Measurements from ENCODE around the gene FXYD6. TPM values are rescaled to one million over a fixed set of nuclear protein-coding genes. Genes with fewer than 3 reads are reported as not detected.

Gene FXYD6
- total and polyA plus RNA-seq, 9 of the 15 experiments (the other 6 are each of a cell fraction or from before 2014, with no cell fraction given), result 0.07 to 0.35 TPM; not detected in 7

GRCh38 chr11:117808784-117809183 lies 67.7 kb downstream of the FXYD6 start (continued):
- TF ChIP-seq ZNF444 (CRISPR knock-in tag; IDR thresholded peaks at IDR 0.05), result no peak
- no peak for TF ChIP-seq PHF8 (IDR thresholded peaks at IDR 0.05; ENCODE audit: borderline replicate concordance, low read length)
- no peak for TF ChIP-seq MYC (IDR thresholded peaks at IDR 0.05; ENCODE audit: low read depth, low read length)
- TF ChIP-seq MYC (CRISPR knock-in tag; IDR thresholded peaks at IDR 0.05; ENCODE audit: borderline replicate concordance, low read depth), result no peak
- TF ChIP-seq, protein P1, sequence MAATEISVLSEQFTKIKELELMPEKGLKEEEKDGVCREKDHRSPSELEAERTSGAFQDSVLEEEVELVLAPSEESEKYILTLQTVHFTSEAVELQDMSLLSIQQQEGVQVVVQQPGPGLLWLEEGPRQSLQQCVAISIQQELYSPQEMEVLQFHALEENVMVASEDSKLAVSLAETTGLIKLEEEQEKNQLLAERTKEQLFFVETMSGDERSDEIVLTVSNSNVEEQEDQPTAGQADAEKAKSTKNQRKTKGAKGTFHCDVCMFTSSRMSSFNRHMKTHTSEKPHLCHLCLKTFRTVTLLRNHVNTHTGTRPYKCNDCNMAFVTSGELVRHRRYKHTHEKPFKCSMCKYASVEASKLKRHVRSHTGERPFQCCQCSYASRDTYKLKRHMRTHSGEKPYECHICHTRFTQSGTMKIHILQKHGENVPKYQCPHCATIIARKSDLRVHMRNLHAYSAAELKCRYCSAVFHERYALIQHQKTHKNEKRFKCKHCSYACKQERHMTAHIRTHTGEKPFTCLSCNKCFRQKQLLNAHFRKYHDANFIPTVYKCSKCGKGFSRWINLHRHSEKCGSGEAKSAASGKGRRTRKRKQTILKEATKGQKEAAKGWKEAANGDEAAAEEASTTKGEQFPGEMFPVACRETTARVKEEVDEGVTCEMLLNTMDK (IDR thresholded peaks at IDR 0.05; ENCODE audit: borderline replicate concordance, insufficient read depth, low read depth, low read length, poor library complexity, severe bottlenecking), result no peak
- TF ChIP-seq, protein P2, sequence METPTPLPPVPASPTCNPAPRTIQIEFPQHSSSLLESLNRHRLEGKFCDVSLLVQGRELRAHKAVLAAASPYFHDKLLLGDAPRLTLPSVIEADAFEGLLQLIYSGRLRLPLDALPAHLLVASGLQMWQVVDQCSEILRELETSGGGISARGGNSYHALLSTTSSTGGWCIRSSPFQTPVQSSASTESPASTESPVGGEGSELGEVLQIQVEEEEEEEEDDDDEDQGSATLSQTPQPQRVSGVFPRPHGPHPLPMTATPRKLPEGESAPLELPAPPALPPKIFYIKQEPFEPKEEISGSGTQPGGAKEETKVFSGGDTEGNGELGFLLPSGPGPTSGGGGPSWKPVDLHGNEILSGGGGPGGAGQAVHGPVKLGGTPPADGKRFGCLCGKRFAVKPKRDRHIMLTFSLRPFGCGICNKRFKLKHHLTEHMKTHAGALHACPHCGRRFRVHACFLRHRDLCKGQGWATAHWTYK (CRISPR knock-in tag; IDR thresholded peaks at IDR 0.05), result no peak
- TF ChIP-seq SIRT6 (IDR thresholded peaks at IDR 0.05; ENCODE audit: low read depth, low read length), result no peak
- TF ChIP-seq MCM5 (IDR thresholded peaks at IDR 0.05; ENCODE audit: low read depth), result no peak
- no peak for TF ChIP-seq PATZ1 (CRISPR knock-in tag; IDR thresholded peaks at IDR 0.05; ENCODE audit: borderline replicate concordance)
- TF ChIP-seq ZNF561 (CRISPR knock-in tag; conservative IDR thresholded peaks at IDR 0.05), result no peak
- TF ChIP-seq POLR2G (IDR thresholded peaks at IDR 0.05; ENCODE audit: low read depth, low read length), result no peak
- TF ChIP-seq EGR1 (conservative IDR thresholded peaks at IDR 0.05), result peak; percentile 86
- TF ChIP-seq CBFA2T3 (IDR thresholded peaks at IDR 0.05), result 0 out of 2 replicates have a peak, but pooled peaks have one; percentile 8
- no peak for TF ChIP-seq ZNF696 (CRISPR knock-in tag; conservative IDR thresholded peaks at IDR 0.05)
- no peak for TF ChIP-seq TARDBP (IDR thresholded peaks at IDR 0.05)
- no peak for TF ChIP-seq THRAP3 (IDR thresholded peaks at IDR 0.05; ENCODE audit: borderline replicate concordance)
- no peak for TF ChIP-seq PRPF4 (IDR thresholded peaks at IDR 0.05; ENCODE audit: insufficient read depth, low read depth, low read length, poor library complexity, severe bottlenecking)
- no peak for TF ChIP-seq KLF16 (IDR thresholded peaks at IDR 0.05)
- 0 out of 4 replicates have a peak, but pooled peaks of 1 of the 2 experiments have one; percentile 22 for TF ChIP-seq RCOR1 (IDR thresholded peaks at IDR 0.05; ENCODE audit: borderline replicate concordance in 1 of 2, low read depth in 2 of 2, low read length in 2 of 2)
- no peak for TF ChIP-seq ZNF140 (CRISPR knock-in tag; IDR thresholded peaks at IDR 0.05)
- TF ChIP-seq PHF21A (IDR thresholded peaks at IDR 0.05; ENCODE audit: borderline replicate concordance, low read depth), result no peak
- TF ChIP-seq ZBTB1 (CRISPR knock-in tag; IDR thresholded peaks at IDR 0.05; ENCODE audit: borderline replicate concordance, low read depth), result no peak
- no peak for TF ChIP-seq ZNF24 (IDR thresholded peaks at IDR 0.05)

All from K562 (cell line).